ENCODE measurements around the gene ASCL3. TPM values are rescaled to one million over a fixed set of nuclear protein-coding genes. Genes with fewer than 3 reads are reported as not detected.

Gene ASCL3
- total RNA-seq, 2 donors from 2014 or later = not detected

DNA sequence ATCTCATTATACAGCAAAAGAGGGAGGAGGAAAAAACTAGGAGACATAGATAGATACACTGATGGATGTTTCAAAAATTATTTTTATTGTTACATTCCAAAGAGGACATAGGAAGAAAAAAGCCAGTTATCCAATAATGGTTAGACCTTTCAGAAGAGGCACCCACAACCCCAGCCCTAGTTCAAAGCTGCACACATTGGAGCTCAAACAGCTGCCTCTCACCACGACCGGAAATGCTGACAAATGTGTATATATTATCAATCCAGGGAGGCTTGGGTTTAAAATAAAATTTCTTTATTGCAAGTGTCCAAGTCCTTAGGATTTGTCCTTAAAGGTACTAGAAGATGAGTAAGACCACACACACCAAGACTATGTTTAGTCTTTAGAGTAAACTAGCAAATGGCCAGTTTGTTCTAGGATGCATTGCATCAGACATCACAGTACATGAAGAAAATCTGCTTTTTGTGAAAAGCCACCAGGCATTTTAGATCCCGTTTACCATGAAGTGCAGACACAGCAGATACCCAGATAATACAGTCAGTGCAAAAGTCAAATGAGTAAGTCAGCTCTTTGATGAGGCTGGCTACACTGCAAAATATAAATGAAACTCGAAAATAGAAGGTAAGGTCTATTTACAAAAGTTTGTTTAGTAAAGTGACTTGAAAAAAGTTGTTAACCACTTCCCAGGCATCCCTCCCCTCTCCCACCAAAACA, 4.6 kb upstream of the ASCL3 start:
- Mint-ChIP-seq H3K27me3 (ENCODE audit: insufficient read depth) (no peaks in the 10 kb centered on the region), H3K4me1 (peaks cover 24% of the 10 kb centered on the region), H3K4me3 (no peak overlapping the region), H3K27ac (no peak overlapping the region), H3K9me3 (no peaks in the 10 kb centered on the region), H3K36me3 (ENCODE audit: low read depth) (peaks cover 10% of the 10 kb centered on the region)
- Histone ChIP-seq H3K4me1 (ENCODE audit: control insufficient read depth, insufficient read depth, low read length) (peaks cover 5% of the 10 kb centered on the region), H3K4me3 (ENCODE audit: low read length) (no peak overlapping the region), H3K27ac (ENCODE audit: low read depth, low read length) (no peak overlapping the region), H3K36me3 (ENCODE audit: control insufficient read depth, insufficient read depth, low read length) (peaks cover 2% of the 10 kb centered on the region), H3K9me3 (ENCODE audit: control insufficient read depth, low read length) (peaks cover 10% of the 10 kb centered on the region), H3K9ac (ENCODE audit: extremely low read depth, low read length, poor library complexity, severe bottlenecking) (no peak overlapping the region), H3K27me3 (ENCODE audit: control insufficient read depth, insufficient read depth, low read length, poor library complexity, severe bottlenecking) (no peaks in the 10 kb centered on the region)
- no peak for DNase-seq
- TF ChIP-seq, protein P1, sequence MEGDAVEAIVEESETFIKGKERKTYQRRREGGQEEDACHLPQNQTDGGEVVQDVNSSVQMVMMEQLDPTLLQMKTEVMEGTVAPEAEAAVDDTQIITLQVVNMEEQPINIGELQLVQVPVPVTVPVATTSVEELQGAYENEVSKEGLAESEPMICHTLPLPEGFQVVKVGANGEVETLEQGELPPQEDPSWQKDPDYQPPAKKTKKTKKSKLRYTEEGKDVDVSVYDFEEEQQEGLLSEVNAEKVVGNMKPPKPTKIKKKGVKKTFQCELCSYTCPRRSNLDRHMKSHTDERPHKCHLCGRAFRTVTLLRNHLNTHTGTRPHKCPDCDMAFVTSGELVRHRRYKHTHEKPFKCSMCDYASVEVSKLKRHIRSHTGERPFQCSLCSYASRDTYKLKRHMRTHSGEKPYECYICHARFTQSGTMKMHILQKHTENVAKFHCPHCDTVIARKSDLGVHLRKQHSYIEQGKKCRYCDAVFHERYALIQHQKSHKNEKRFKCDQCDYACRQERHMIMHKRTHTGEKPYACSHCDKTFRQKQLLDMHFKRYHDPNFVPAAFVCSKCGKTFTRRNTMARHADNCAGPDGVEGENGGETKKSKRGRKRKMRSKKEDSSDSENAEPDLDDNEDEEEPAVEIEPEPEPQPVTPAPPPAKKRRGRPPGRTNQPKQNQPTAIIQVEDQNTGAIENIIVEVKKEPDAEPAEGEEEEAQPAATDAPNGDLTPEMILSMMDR (conservative IDR thresholded peaks at IDR 0.05) = no peak
- 83 to 92% methylated on average over 1 to 4 of the region's 4 CpGs for WGBS, 2 experiments (ENCODE audit: insufficient coverage in 1 of 2, insufficient read length in 1 of 2)

DNA sequence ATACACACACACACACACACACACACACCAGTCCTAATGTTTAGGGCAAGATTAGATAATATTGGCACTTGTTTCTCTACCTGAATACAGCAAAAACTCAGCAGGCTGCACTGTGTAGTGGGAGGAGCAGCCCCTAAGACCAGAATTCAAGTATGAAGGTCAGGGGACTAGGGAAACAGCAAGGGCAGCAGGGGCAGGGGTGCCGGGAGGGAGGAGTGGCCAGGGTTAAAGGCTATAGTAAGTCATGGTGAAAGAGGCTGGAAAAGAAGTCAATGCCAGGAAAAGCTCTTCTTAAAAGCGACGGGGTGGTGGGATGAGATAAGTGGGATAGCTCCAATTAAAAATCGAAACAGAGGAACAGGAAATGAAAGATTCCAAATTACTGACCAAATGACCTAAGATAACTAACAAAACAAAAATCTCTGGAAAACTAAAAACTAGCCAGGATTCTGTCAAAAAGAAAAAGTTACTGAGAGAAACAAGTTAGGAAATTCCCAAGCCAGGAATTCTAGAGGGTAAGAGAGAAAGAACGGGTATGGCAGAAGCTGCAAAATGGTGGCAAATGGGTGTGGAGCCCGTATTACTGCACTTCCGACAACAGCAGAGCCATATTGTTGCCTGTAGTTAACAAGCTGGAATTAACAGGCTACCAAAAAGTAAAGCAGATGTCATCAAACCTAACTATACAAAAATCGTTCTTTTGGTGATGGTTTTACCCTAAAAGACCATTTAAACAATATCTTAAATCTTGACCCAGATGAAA, 1.3 kb downstream of the ASCL3 start:
- H3K4me3 Mint-ChIP-seq = no peak overlapping the region
- Histone ChIP-seq H3K9me3 (ENCODE audit: control insufficient read depth, low read length) (peaks cover 10% of the 10 kb centered on the region), H3K9ac (ENCODE audit: extremely low read depth, low read length, poor library complexity, severe bottlenecking) (no peak overlapping the region), H3K4me3 (ENCODE audit: low read length) (no peak overlapping the region), H3K36me3 (ENCODE audit: control insufficient read depth, insufficient read depth, low read length) (no peaks in the 10 kb centered on the region), H3K27me3 (ENCODE audit: control insufficient read depth, insufficient read depth, low read length, poor library complexity, severe bottlenecking) (no peaks in the 10 kb centered on the region), H3K4me1 (ENCODE audit: control insufficient read depth, insufficient read depth, low read length) (no peaks in the 10 kb centered on the region), H3K27ac (ENCODE audit: low read depth, low read length) (no peak overlapping the region)
- no peak overlapping the region for H3K27ac Mint-ChIP-seq
- H3K9me3 Mint-ChIP-seq = no peaks in the 10 kb centered on the region
- DNase-seq = no peak
- TF ChIP-seq, protein P1 (conservative IDR thresholded peaks at IDR 0.05) = no peak
- 91 to 94% methylated on average over 5 to 8 of the region's 8 CpGs for WGBS, 2 experiments (ENCODE audit: insufficient coverage in 1 of 2, insufficient read length in 1 of 2)
- H3K27me3 Mint-ChIP-seq (ENCODE audit: insufficient read depth) = peaks cover 19% of the 10 kb centered on the region
- H3K36me3 Mint-ChIP-seq (ENCODE audit: low read depth) = no peaks in the 10 kb centered on the region
- H3K4me1 Mint-ChIP-seq = no peaks in the 10 kb centered on the region

DNA sequence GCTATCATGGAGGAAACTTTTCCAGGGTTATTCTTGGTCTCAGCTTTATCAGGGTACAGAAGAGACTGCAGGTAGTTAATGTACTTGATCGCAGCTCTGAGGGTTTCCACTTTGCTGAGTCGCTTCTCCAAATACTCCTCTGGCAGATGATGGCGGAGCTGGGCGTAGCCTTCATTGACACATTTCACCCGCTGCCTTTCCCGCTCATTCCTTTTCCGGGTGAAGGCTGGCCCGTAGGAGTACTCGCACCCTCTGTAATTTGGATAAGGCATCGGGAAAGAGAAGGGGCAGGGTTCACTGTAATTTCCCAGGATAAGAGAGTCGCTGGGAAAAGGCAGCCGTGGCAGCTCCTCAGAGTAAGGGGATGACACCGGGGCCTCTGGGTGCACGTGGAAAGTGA, 5.2 kb downstream of the ASCL3 start:
- TF ChIP-seq, protein P1 (conservative IDR thresholded peaks at IDR 0.05) = no peak
- no peak for DNase-seq
- Mint-ChIP-seq H3K27me3 (ENCODE audit: insufficient read depth) (peaks cover 26% of the 10 kb centered on the region), H3K9me3 (no peaks in the 10 kb centered on the region), H3K27ac (no peak overlapping the region), H3K36me3 (ENCODE audit: low read depth) (no peaks in the 10 kb centered on the region), H3K4me3 (no peak overlapping the region), H3K4me1 (peaks cover 11% of the 10 kb centered on the region)
- 85 to 98% methylated on average over 12 to 14 of the region's 14 CpGs for WGBS, 2 experiments (ENCODE audit: insufficient coverage in 1 of 2, insufficient read length in 1 of 2)
- Histone ChIP-seq H3K36me3 (ENCODE audit: control insufficient read depth, insufficient read depth, low read length) (no peaks in the 10 kb centered on the region), H3K27ac (ENCODE audit: low read depth, low read length) (no peak overlapping the region), H3K4me1 (ENCODE audit: control insufficient read depth, insufficient read depth, low read length) (peaks cover 2% of the 10 kb centered on the region), H3K27me3 (ENCODE audit: control insufficient read depth, insufficient read depth, low read length, poor library complexity, severe bottlenecking) (peaks cover 9% of the 10 kb centered on the region), H3K4me3 (ENCODE audit: low read length) (no peak overlapping the region), H3K9me3 (ENCODE audit: control insufficient read depth, low read length) (no peaks in the 10 kb centered on the region), H3K9ac (ENCODE audit: extremely low read depth, low read length, poor library complexity, severe bottlenecking) (no peak overlapping the region)
